ENCODE data around the gene TEAD4. TPM values are rescaled to one million over a fixed set of nuclear protein-coding genes. Genes with fewer than 3 reads are reported as not detected.

Gene TEAD4
- total RNA-seq, 1 experiment from 2014 or later: 127 TPM

GRCh38 chr12:3032161-3032560, 73.0 kb downstream of the TEAD4 start:
- no peak overlapping the region for H3K4ac ChIP-seq (ENCODE audit: low read depth, low read length)
- no peak overlapping the region for H3T11ph ChIP-seq (ENCODE audit: low read length)
- H3K4me3 Mint-ChIP-seq: no peak overlapping the region
- H3K27me3 ChIP-seq (ENCODE audit: insufficient read depth, low read length): no peaks in the 10 kb centered on the region
- no peak for TF ChIP-seq CTCF (conservative IDR thresholded peaks at IDR 0.05)
- H3K23ac ChIP-seq (ENCODE audit: insufficient read length, low read depth, low read length): no peak overlapping the region
- H3K4me1 ChIP-seq (ENCODE audit: insufficient read depth, low read length): no peaks in the 10 kb centered on the region
- WGBS (ENCODE audit: extremely low coverage, insufficient read length, low lambda C conversion rate): no CpG with 5 or more reads among the region's 12 CpGs
- no peaks in the 10 kb centered on the region for H3K9me3 ChIP-seq (ENCODE audit: control insufficient read depth, low read depth, low read length)
- no peaks in the 10 kb centered on the region for H3K79me2 ChIP-seq (ENCODE audit: insufficient read depth, low read length)
- H4K91ac ChIP-seq (ENCODE audit: insufficient read length, low read depth, low read length): no peak overlapping the region
- no peaks in the 10 kb centered on the region for H3K23me2 ChIP-seq (ENCODE audit: insufficient read length, low read depth, low read length, poor library complexity, severe bottlenecking)
- H3K9ac ChIP-seq (ENCODE audit: extremely low read depth, insufficient read length, low read length): no peak overlapping the region
- H3K36me3 Mint-ChIP-seq (ENCODE audit: insufficient read depth in 1 of 3, low read depth in 3 of 3): peaks cover 6 to 67% (median 36%) of the 10 kb centered on the region in 3 experiments; a peak in 6 of 7 replicates
- no peak overlapping the region for H2BK120ac ChIP-seq (ENCODE audit: low read depth, low read length, poor library complexity, severe bottlenecking)
- no peak overlapping the region for H3K18ac ChIP-seq (ENCODE audit: insufficient read length, low read depth, low read length)
- H3K56ac ChIP-seq (ENCODE audit: insufficient read length, low read depth, low read length): no peak overlapping the region
- no peak overlapping the region for H2BK12ac ChIP-seq (ENCODE audit: insufficient read length, low read depth, low read length)
- H2BK20ac ChIP-seq (ENCODE audit: low read depth, low read length, poor library complexity, severe bottlenecking): no peak overlapping the region
- no peaks in the 10 kb centered on the region; the same call in 1 of the 2 replicates for H3K27me3 Mint-ChIP-seq (ENCODE audit: low read depth)
- H4K20me1 ChIP-seq (ENCODE audit: control insufficient read depth, insufficient read depth, insufficient read length): no peaks in the 10 kb centered on the region
- H3K27ac ChIP-seq (ENCODE audit: insufficient read length, low read depth, low read length): no peak overlapping the region
- H4K8ac ChIP-seq (replicated peaks; ENCODE audit: insufficient read length, low read depth, low read length): no peak overlapping the region
- no peak for DNase-seq
- H3K27ac Mint-ChIP-seq: no peak overlapping the region; a peak in 1 of 7 replicates
- no peaks in the 10 kb centered on the region for H3K79me1 ChIP-seq (ENCODE audit: insufficient read depth, low read depth, low read length, poor library complexity, severe bottlenecking)
- no peak overlapping the region for H3K14ac ChIP-seq (ENCODE audit: insufficient read depth, low read length)
- peaks cover 12 to 21% of the 10 kb centered on the region in 2 experiments for H3K4me1 Mint-ChIP-seq
- no peak overlapping the region for H4K5ac ChIP-seq (ENCODE audit: insufficient read length, low read depth, low read length)
- no peak overlapping the region for H2AK5ac ChIP-seq (ENCODE audit: insufficient read length, low read length)
- H2AFZ ChIP-seq (ENCODE audit: low read length): no peak overlapping the region
- H3K9me3 Mint-ChIP-seq: no peaks in the 10 kb centered on the region
- H3K4me2 ChIP-seq (ENCODE audit: insufficient read depth, insufficient read length, low read length): no peak overlapping the region
- no peak overlapping the region for H2BK15ac ChIP-seq (ENCODE audit: low read depth, low read length)
- H2BK5ac ChIP-seq (ENCODE audit: insufficient read length, low read length): no peak overlapping the region
